ENCODE results near the gene ETV3L.

Gene ETV3L

DNA sequence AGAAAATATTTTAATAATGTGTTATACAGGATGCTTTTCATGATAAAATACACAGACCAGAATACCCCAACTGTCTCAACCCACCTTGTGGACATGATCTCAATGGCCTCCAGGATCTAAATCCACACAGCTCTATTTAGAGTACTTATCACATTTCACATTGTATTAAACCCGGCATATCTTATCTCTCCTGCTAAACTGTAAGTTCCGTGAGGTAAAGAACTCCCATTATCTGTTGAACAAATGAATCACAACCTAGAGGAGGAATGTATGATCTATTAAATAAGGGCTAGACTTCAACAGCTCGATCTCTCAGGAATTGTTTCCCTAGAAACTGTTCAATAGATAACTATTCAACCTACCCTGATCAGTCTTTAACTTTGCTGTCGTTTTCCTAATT, 31.7 kb upstream of the ETV3L start:
- Histone ChIP-seq H3K27ac (ENCODE audit: extremely low read depth, low read depth, low read length) (no peak overlapping the region), H3K9me3 (ENCODE audit: control insufficient read depth, insufficient read depth, low read depth, low read length) (no peaks in the 10 kb centered on the region), H3K4me1 (ENCODE audit: control insufficient read depth, insufficient read depth, low read length) (peaks cover under 1% of the 10 kb centered on the region), H3K36me3 (ENCODE audit: control insufficient read depth in 2 of 2, insufficient read depth in 1 of 2, low read length in 2 of 2) (peaks cover 44 to 98% of the 10 kb centered on the region in 2 experiments), H3K4me3 (ENCODE audit: low read depth, low read length) (no peak overlapping the region)
- CTCF ChIA-PET = interaction anchor here (0.6 to 1.5 kb wide), 3 partner anchors 20 to 40 kb away, joined by 3 to 6 read pairs (median 4); no protein-coding TSS in a partner anchor
- POLR2A ChIA-PET = interaction anchor here (0.7 kb wide), 1 partner anchor 114 kb away, joined by 3 read pairs; no protein-coding TSS in a partner anchor
- TF ChIP-seq, protein P1, sequence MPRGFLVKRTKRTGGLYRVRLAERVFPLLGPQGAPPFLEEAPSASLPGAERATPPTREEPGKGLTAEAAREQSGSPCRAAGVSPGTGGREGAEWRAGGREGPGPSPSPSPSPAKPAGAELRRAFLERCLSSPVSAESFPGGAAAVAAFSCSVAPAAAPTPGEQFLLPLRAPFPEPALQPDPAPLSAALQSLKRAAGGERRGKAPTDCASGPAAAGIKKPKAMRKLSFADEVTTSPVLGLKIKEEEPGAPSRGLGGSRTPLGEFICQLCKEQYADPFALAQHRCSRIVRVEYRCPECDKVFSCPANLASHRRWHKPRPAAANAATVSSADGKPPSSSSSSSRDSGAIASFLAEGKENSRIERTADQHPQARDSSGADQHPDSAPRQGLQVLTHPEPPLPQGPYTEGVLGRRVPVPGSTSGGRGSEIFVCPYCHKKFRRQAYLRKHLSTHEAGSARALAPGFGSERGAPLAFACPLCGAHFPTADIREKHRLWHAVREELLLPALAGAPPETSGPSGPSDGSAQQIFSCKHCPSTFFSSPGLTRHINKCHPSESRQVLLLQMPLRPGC (tag by site-specific recombination; IDR thresholded peaks at IDR 0.05) = no peak
- TF ChIP-seq HOXA7 (CRISPR knock-in tag; IDR thresholded peaks at IDR 0.05; ENCODE audit: borderline replicate concordance) (no peak), SCRT1 (tag by site-specific recombination; IDR thresholded peaks at IDR 0.05; ENCODE audit: borderline replicate concordance) (no peak), SP7 (tag by site-specific recombination; IDR thresholded peaks at IDR 0.05) (no peak), ZNF529 (tag by site-specific recombination; IDR thresholded peaks at IDR 0.05; ENCODE audit: insufficient replicate concordance) (no peak), YY1 (tag by site-specific recombination; IDR thresholded peaks at IDR 0.05) (no peak), MYNN (tag by site-specific recombination; IDR thresholded peaks at IDR 0.05; ENCODE audit: borderline replicate concordance) (no peak), ZNF701 (tag by site-specific recombination; IDR thresholded peaks at IDR 0.05) (no peak), ZNF155 (tag by site-specific recombination; IDR thresholded peaks at IDR 0.05) (no peak), SALL2 (tag by site-specific recombination; IDR thresholded peaks at IDR 0.05; ENCODE audit: borderline replicate concordance) (no peak), ZNF777 (tag by site-specific recombination; IDR thresholded peaks at IDR 0.05; ENCODE audit: borderline replicate concordance) (no peak), ZNF623 (tag by site-specific recombination; IDR thresholded peaks at IDR 0.05) (no peak)
- TF ChIP-seq, protein P2, sequence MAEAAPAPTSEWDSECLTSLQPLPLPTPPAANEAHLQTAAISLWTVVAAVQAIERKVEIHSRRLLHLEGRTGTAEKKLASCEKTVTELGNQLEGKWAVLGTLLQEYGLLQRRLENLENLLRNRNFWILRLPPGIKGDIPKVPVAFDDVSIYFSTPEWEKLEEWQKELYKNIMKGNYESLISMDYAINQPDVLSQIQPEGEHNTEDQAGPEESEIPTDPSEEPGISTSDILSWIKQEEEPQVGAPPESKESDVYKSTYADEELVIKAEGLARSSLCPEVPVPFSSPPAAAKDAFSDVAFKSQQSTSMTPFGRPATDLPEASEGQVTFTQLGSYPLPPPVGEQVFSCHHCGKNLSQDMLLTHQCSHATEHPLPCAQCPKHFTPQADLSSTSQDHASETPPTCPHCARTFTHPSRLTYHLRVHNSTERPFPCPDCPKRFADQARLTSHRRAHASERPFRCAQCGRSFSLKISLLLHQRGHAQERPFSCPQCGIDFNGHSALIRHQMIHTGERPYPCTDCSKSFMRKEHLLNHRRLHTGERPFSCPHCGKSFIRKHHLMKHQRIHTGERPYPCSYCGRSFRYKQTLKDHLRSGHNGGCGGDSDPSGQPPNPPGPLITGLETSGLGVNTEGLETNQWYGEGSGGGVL (tag by site-specific recombination; IDR thresholded peaks at IDR 0.05) = no peak
- TF ChIP-seq, protein P3, sequence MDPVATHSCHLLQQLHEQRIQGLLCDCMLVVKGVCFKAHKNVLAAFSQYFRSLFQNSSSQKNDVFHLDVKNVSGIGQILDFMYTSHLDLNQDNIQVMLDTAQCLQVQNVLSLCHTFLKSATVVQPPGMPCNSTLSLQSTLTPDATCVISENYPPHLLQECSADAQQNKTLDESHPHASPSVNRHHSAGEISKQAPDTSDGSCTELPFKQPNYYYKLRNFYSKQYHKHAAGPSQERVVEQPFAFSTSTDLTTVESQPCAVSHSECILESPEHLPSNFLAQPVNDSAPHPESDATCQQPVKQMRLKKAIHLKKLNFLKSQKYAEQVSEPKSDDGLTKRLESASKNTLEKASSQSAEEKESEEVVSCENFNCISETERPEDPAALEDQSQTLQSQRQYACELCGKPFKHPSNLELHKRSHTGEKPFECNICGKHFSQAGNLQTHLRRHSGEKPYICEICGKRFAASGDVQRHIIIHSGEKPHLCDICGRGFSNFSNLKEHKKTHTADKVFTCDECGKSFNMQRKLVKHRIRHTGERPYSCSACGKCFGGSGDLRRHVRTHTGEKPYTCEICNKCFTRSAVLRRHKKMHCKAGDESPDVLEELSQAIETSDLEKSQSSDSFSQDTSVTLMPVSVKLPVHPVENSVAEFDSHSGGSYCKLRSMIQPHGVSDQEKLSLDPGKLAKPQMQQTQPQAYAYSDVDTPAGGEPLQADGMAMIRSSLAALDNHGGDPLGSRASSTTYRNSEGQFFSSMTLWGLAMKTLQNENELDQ (tag by site-specific recombination; IDR thresholded peaks at IDR 0.05; ENCODE audit: low read depth) = no peak
- TF ChIP-seq, protein P4, sequence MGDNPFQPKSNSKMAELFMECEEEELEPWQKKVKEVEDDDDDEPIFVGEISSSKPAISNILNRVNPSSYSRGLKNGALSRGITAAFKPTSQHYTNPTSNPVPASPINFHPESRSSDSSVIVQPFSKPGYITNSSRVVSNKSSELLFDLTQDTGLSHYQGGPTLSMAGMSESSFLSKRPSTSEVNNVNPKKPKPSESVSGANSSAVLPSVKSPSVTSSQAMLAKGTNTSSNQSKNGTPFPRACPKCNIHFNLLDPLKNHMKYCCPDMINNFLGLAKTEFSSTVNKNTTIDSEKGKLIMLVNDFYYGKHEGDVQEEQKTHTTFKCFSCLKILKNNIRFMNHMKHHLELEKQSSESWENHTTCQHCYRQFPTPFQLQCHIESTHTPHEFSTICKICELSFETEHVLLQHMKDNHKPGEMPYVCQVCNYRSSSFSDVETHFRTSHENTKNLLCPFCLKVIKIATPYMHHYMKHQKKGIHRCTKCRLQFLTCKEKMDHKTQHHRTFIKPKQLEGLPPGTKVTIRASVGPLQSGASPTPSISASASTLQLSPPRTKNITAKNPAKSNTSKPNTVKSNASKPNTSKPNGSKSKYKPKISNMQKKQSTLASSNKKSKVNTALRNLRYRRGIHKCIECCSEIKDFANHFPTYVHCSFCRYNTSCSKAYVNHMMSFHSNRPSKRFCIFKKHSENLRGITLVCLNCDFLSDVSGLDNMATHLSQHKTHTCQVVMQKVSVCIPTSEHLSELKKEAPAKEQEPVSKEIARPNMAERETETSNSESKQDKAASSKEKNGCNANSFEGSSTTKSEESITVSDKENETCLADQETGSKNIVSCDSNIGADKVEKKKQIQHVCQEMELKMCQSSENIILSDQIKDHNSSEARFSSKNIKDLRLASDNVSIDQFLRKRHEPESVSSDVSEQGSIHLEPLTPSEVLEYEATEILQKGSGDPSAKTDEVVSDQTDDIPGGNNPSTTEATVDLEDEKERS (tag by site-specific recombination; IDR thresholded peaks at IDR 0.05) = no peak
- TF ChIP-seq, protein P5, sequence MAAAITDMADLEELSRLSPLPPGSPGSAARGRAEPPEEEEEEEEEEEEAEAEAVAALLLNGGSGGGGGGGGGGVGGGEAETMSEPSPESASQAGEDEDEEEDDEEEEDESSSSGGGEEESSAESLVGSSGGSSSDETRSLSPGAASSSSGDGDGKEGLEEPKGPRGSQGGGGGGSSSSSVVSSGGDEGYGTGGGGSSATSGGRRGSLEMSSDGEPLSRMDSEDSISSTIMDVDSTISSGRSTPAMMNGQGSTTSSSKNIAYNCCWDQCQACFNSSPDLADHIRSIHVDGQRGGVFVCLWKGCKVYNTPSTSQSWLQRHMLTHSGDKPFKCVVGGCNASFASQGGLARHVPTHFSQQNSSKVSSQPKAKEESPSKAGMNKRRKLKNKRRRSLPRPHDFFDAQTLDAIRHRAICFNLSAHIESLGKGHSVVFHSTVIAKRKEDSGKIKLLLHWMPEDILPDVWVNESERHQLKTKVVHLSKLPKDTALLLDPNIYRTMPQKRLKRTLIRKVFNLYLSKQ (tag by site-specific recombination; IDR thresholded peaks at IDR 0.05; ENCODE audit: borderline replicate concordance) = no peak
- TF ChIP-seq, protein P6, sequence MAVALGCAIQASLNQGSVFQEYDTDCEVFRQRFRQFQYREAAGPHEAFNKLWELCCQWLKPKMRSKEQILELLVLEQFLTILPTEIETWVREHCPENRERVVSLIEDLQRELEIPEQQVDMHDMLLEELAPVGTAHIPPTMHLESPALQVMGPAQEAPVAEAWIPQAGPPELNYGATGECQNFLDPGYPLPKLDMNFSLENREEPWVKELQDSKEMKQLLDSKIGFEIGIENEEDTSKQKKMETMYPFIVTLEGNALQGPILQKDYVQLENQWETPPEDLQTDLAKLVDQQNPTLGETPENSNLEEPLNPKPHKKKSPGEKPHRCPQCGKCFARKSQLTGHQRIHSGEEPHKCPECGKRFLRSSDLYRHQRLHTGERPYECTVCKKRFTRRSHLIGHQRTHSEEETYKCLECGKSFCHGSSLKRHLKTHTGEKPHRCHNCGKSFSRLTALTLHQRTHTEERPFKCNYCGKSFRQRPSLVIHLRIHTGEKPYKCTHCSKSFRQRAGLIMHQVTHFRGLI (tag by site-specific recombination; IDR thresholded peaks at IDR 0.05) = no peak

All from HEK293 (cell line).